Suprapubic skin (tissue), 4 donors: ENCODE results near the gene FSD1L.

ENCODE experiments used
- EP300 ChIP-seq: sonication (generic); formaldehyde crosslinking; IDR thresholded peaks from one replicate; pipeline ENCODE4 v1.6.1; 2017; ENCODE audit warnings: antibody characterized with exemption
- POLR2AphosphoS5 ChIP-seq, 3 donors: sonication (generic); formaldehyde crosslinking; IDR thresholded peaks; one replicate each; pipeline ENCODE4 v1.6.1; 2017; ENCODE audit warnings: antibody characterized with exemption in 3 of 3

GRCh38 chr9:105484226-105484625 lies 36.4 kb downstream of the FSD1L start:
- TF ChIP-seq EP300 (no peak), POLR2AphosphoS5 (IDR thresholded peaks at IDR 0.05) (no peak)
